Endometrial microvascular endothelial cells (primary cell): ENCODE results near the gene CCDC50. TPM values are rescaled to one million over a fixed set of nuclear protein-coding genes. Genes with fewer than 3 reads are reported as not detected.

ENCODE experiments used
- in situ Hi-C: cut with HindIII; loops from 2 replicates; pipeline ENCODE4 v1.10.0; 2017; ENCODE audit warnings: low sequenced_read_pairs, low pct_unique_long_range_greater_than_20kb; ENCODE audit errors: inconsistent ontology term
- total RNA-seq: library from RNA; depleted of rRNA; stranded (reverse); fragments of >200 nt; gene quantifications from one replicate; pipeline ENCODE4 v1.2.3, GENCODE V29; 2015; ENCODE audit errors: inconsistent ontology term

CCDC50 gene
- total RNA-seq, 1 donor from 2014 or later = 153 TPM

DNA sequence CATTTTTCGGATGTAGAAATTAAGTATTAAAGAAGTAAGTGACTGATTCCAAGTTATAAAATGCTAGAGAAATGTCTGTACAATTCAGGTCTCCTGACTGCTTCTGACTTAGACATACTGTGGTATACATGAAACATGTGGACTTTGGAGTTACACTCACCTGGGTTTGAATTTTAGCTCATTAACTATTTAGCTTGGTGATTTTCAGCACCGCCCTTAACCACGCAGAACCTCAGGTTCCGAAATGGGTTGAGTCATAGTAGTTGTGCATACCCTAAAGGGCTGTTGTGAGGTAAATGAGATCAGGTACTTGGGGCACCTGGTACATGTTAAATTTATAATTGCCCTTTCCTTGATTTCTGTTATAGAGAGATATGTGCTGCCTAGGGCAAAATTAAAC is 34.0 kb downstream of the CCDC50 start:
- in situ Hi-C loops = loop anchor here (25.0 kb wide), 2 partner anchors 126 to 226 kb away; no protein-coding TSS in a partner anchor

DNA sequence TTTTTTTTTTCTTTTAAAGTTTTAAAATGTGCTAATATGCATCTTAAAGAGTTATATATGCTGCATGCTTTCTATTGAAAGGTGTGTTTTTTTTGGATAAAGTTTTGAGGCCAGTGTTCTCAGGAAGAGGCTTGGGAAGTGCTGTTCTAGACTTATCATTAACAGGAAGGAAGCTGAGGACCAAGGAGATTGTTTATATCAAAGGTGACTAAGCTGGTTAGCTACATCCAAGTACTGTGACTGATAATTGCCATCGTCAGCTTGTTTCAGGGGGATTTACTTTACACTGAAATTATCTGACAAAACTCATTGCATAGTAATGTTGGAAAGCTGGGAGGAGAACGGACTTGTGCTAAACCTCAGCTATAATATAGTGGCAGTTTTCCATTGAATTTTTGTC is 37.5 kb downstream of the CCDC50 start:
- in situ Hi-C loops = loop anchor here (25.0 kb wide), 2 partner anchors 129 to 229 kb away; no protein-coding TSS in a partner anchor

DNA sequence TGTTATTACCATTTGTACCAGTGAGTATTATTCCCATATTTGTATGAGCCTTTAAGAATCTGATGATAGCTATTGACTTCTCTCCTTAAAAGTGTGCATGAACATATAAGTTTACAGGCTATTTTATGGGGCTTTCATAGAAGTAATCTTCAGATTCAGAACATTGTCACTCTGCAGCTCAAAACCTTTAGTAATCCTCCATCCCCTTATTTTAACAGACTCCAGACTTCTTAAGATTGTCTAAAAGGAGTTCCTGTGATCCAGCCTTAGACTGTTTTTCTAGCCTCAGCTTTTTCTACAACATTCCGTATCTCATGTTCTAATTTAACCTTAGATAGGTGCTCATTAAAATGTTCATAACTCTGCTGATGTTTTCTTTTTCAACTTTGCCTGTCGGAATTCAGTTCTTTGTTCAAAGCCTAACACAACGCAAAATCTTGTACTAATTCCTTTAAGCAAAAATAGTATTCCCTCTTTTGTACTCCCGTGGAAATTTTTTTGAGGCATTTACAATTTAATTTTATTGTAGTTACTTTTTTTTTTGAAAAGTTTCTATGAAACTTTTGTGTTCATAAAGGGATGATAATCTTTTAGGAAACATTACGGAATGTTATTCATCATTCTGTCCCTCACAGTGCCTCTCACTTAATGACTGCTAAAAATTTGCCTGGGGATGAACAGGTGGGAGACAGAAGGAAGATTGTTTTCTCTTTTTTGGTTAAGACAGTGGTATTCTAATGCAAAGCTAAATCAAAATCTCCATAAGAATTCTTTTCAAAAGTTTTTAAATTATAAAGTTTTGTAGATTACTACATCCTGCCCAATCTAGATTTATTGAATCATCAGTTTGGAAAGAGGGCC is 39.8 kb downstream of the CCDC50 start:
- in situ Hi-C loops = loop anchor here (25.0 kb wide), 2 partner anchors 132 to 232 kb away; no protein-coding TSS in a partner anchor

DNA sequence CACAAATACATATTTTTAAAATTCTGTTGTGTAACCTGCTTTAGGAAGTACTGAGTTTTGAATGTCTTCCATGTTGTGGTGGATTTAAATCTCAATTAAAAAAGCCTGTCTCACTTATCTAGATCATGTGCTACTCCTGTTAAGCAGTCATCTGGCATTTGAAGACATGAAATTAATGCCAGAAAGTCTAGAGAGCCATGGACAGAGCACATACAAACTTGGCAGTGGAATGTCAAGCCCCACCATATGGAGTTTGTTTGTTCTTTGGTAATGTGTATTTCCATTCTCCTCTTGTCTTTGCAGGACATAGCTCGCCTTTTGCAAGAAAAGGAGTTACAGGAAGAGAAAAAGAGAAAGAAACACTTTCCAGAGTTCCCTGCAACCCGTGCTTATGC is 40.4 kb downstream of the CCDC50 start:
- in situ Hi-C loops = loop anchor here (25.0 kb wide), 2 partner anchors 132 to 232 kb away; no protein-coding TSS in a partner anchor

- in situ Hi-C loops = loop anchor here (25.0 kb wide), 2 partner anchors 135 to 235 kb away; no protein-coding TSS in a partner anchor
These were observed 42.9 kb downstream of the CCDC50 start for GRCh38 chr3:191372122-191372521.

DNA sequence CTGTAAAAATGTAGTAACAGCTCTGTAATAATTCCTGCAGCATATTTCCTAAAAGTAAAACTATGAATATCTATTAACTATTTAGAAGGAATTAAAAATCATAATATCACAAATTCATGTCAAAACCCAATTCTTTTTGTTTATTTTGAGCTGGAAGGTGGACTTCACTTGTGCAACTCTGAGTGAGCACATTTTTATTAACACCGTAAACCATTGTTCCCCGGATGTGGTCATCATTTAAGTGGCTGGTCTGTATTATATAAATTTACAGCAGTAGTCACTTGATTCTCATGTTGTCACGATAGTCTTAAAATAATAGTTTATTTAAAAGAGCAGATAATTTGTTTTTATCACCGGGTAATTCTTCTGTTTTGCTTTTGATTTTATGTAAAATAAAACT is 44.1 kb downstream of the CCDC50 start:
- in situ Hi-C loops = loop anchor here (25.0 kb wide), 2 partner anchors 136 to 236 kb away; no protein-coding TSS in a partner anchor

DNA sequence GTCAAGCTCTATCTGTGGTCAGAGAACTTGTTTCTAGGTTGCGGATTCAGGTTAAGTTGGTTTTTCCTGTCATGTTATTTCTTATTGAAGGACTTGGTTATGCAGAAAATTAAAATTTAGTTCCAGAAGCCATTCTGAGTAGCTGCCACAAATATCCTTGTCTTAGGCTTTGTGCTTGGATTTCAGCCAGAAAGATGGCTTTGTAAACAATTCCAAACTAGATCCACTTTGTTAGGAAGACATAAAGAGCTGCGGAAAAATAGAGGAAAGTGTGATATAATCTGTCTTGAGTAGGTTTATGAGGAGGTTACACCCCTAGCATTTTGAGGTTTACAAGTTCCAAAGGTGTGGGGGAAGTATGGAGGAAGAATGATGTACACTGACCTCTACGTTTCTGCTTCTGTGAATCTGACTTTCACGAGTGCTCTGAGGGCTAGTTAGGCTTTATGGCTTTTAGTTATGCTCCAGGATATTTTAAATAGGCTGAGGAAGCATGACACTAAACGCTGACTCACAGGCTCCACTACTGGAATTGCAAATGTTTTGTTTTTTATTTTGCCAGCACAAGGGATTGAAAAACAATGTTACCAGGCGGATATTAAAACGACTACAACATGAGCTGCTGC is 47.4 kb downstream of the CCDC50 start:
- in situ Hi-C loops = no loop called here

GRCh38 chr3:191378142-191378812 is 49.1 kb downstream of the CCDC50 start:
- in situ Hi-C loops = no loop called here

DNA sequence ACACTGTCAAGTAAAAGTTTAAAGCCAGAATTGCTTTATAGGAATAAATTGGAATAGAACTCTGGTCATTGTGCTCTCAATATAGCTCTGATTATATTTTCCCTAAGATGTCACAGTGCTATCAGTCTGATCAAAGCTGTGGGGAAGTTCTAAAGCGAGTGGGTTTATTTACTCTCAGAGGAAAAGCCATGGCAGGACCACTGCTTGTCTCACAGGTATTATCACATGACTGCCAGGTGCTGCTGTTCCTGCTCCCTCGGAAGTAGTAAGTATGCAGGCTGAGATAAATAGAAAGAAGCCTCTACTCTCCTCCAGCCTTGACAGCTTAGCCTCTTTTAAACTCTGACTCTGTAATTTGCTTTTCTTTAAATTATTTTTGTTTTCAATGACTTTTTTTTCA is 50.3 kb downstream of the CCDC50 start:
- in situ Hi-C loops = no loop called here

- in situ Hi-C loops = no loop called here
These were observed 50.8 kb downstream of the CCDC50 start for GRCh38 chr3:191380001-191380400.

GRCh38 chr3:191381303-191381702 is 52.1 kb downstream of the CCDC50 start:
- in situ Hi-C loops = no loop called here

DNA sequence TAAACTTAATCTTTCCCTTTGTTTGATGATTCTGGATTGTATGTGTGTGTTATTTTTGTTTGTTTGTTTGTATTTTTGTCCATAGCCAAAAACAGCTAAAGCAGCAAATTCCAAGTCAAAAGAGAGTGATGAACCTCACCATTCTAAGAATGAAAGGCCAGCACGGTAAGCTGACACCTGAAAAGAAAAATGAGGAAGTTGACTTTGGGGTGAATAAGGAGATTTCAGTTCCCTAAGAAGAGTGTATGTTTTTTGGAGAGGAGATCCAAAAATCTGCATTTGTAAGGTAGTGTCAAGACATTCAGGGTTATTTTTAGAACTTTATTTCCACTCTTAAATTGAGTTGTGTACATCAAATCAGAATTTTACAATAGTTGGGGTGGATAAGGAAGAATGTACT is 53.5 kb downstream of the CCDC50 start:
- in situ Hi-C loops = no loop called here

DNA sequence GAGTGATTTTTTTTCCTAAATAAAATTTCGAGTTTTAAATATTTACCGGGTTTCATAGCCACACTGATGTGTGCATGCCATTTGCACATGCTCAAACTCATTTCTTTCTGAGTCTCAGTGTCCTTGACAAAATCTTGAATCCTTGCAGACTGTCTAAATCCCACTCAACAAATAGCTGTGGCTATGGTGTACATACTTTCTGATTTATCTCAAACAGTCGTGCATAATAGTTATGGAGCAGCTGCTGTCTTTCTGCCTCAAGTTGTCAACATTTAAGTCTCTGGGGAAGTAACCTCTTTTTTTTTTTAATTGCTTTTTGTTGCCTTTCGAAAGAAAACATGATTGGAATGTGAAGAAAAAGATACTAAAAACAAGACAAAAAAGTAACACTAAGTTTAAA is 53.9 kb downstream of the CCDC50 start:
- in situ Hi-C loops = no loop called here

- in situ Hi-C loops = no loop called here
These were observed 55.9 kb downstream of the CCDC50 start for GRCh38 chr3:191385101-191385500.

- in situ Hi-C loops = no loop called here
These were observed 58.4 kb downstream of the CCDC50 start for GRCh38 chr3:191387441-191388077.

DNA sequence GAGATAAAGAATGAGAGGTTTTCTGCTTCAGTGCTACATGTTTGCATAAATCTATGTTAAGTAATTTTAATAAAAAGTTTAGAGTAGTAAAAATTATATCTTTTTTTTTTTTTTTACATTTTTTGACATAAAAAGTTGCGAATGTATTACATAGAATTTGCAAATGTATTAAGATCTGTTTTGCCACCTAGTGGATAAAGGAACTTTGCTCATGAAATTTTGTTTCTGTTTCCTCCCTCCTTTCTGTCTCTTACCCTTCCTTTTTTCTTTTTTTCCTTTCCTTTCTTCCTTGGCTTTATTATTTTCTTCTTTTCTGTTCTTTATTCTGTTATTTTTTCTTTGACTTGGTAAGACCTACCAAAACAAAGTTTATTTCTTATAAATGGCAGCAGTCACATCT is 59.6 kb downstream of the CCDC50 start:
- in situ Hi-C loops = no loop called here

- in situ Hi-C loops = no loop called here
These were observed 61.4 kb downstream of the CCDC50 start for GRCh38 chr3:191390580-191390979.

DNA sequence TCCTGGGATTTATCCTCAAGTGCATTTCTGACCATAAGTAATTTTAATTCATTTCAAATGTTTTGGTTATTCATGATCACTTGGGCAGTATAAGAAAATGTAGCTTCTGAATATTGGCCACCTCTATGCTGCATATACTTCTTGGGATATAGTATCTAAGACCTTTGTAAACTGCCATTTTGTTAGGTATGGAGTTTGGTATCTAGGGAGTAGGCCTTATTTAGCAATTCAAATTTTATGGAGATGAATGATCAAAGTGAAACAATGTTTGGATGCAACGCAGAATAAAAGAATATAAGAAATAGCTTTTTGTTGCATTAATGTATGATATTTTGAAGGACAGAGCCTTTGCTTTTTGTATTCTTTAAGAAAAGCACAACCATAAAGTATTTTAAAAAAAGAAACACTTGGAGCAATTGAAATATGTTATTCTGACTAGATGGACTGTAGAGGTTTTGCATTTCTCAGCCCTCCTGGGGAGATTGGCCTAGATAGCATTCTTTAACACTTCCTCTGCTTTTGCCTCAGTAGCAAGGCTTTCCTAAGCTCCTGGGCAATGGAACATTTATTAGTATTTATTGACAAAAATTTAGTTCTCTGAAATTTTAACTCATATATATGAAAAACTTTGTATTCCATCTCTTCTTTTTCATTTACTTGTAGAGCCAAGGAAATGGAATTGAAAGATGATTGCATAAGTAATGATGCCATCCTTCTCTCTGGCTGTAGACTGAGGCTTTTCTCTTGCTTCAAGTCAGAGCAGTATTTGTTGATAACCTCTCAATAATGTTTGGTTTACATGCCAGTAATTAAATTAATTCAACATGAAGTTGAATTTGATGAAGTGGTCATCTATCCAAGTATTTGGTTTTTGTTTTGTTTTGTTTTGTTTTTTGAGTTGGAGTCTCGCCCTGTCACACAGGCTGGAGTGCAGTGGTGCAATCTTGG is 62.9 kb downstream of the CCDC50 start:
- in situ Hi-C loops = no loop called here
